Measurements from ENCODE around the gene CCDC74B.
"Not testable (repeated sequence)": the region's sequence is repeated elsewhere in the genome, so short reads cannot be mapped to it uniquely, and the experiment has no call there.

The CCDC74B gene

DNA sequence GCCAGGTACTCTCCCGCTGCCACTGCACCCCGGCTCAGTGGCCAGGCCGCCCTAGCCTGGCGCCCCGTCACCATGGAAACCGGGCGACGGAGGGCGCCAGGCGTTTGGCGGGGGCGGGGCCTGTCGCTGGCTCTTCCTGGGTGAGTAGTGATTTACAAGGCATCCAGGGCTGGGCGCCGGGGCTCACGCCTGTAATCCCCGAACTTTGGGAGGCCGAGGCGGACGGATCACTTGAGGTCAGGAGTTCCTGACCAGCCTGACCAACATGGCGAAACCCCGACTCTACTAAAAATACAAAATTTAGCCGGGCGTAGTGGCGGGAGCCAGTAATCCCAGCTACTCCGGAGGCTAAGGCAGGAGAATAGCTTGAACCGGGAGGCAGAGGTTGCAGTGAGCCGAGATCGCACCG lies at the start of gene CCDC74B:
CCDC74B (minus strand) TSS at position 107 of the 409 bp plus-strand sequence. CDS start 116 bp downstream, outside the sequence.
- not testable (repeated sequence) for DNase-seq

DNA sequence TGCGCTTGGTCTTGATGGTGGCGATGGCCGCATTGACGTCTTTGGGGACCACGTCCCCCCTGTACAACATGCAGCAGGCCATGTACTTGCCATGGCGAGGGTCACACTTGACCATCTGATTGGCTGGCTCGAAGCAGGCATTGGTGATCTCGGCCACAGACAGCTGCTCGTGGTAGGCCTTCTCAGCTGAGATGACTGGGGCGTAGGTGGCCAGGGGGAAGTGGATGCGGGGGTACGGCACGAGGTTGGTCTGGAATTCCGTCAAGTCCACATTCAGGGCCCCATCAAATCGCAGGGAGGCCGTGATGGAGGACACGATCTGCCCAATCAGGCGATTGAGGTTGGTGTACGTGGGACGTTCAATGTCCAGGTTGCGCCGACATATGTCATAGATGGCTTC lies 48.9 kb upstream of the CCDC74B start:
- DNase-seq = not testable (repeated sequence)

DNA sequence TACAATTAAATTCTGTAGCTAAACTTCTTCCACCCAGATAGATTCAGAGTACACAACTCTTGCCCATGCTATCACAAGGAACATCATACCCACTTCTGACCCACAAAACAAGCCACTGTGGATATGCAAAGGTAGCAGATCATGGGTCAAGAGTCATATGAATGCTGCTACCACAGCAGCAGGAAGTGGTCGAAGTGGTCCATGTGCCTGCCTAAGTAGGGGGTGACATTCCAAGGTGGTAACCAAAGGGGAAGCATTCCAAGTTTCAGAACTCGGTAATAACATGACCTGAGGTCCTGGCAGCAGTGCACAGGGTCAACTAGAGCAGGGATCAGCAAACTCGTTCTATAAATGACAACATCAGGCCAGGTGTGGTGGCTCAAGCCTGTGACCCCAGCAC lies 47.5 kb upstream of the CCDC74B start:
- not testable (repeated sequence) for DNase-seq

DNA sequence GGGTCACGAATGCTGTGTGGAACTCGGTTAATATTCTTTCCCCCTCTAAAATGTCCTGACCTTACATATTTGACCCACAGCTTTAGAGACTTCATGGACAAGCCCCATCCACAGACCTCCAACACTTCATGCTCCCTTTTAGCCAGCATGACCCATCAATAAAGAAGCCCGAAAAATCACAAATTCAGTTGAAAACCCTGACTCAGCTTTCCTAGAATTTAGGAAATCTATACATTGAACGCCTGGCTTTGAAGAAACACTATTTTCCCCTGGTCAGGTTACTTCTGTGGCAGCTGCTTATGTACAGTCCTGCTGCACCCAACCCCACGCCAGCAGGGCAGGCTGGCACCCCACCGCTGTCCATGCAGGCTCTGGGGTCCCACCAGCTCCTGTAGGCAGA lies 46.4 kb upstream of the CCDC74B start:
- not testable (repeated sequence) for DNase-seq

- no peak for DNase-seq
Measured at GRCh38 chr2:130190237-130190636, 45.3 kb upstream of the CCDC74B start.

- DNase-seq = not testable (repeated sequence)
Measured at GRCh38 chr2:130188958-130189357, 44.0 kb upstream of the CCDC74B start.

DNA sequence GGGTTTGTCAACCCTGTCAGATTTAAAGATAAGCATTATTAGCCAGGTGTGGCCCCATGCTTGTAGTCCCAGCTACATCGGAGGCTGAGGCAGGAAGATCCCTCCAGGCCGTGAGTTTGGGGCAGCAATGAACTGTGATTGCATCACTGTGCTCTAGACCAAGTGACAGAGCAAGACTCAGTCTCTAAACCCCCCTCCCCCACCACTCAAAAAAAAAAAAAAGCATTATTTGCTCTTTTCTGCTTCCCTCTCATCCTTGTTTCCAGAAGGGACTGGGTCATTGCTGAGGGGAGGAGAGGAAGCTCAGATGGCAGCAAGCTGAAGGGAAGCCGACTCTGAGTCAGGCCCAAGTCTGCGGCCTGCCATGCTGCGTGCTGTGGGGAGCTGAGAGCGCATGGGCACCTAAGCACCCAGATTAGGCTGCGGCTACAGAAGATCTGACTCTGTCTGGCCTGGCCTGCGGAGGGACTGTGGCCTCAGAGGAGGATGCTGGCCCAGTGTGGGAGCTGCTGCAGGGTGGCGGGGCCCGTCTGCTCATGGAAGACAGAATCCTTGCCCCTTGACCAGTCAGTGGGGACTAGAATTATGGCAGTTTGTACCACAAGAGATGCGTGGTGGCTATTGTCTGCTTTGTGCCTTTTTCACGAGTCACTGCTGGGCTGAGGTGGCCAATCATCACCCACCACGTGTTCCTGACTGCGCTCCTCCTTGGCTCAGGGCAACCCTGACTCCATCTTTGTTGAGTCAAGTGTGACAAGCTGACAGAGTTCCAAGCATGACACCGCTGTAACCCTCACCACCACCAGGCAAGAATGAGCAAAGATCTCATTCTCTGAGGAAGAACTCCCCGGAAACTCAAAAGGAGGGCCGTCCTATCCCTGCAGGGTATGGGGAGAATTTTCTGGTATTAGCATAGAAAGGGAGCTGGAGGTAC lies 43.2 kb upstream of the CCDC74B start:
- not testable (repeated sequence) for DNase-seq

- no peak for DNase-seq
Measured at GRCh38 chr2:130187268-130187667, 42.4 kb upstream of the CCDC74B start.

GRCh38 chr2:130186391-130186790 lies 41.5 kb upstream of the CCDC74B start:
- DNase-seq = no peak

GRCh38 chr2:130185896-130186295 lies 41.0 kb upstream of the CCDC74B start:
- DNase-seq = no peak

DNA sequence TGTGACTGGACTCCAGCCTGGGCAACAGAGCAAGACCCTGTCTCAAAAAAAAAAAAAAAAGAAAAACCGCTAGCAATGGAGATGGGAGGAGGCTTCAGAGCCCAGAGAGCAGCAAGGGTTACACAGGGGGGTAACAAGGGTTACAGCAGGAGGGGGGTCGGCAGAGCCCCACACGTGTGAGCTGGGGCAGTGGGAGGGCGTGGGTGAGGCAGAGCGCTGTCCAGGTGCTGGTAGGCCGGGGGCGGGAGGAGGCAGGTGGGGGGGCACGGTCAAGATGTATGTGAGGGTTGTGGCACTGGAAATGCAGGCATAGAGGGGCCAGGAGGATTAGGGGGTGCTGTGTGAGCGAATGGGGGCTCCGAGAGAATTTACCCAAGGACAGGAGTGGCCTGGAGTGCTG lies 40.5 kb upstream of the CCDC74B start:
- no peak for DNase-seq

GRCh38 chr2:130183512-130184373 lies 38.8 kb upstream of the CCDC74B start:
- DNase-seq = peak; percentile 20 to 23

GRCh38 chr2:130182826-130183511 lies 38.1 kb upstream of the CCDC74B start:
- DNase-seq = not testable (repeated sequence)

- DNase-seq = peak; percentile 72 to 83
Measured at GRCh38 chr2:130181880-130182682, 37.2 kb upstream of the CCDC74B start, which contains the start of gene MZT2B. Gene MZT2B, plus strand, starts transcription at chr2:130182262. Its CDS starts 21 bp downstream, at chr2:130182283.

- peak; percentile 86 to 95 for DNase-seq
Measured at GRCh38 chr2:130181325-130181879, 36.5 kb upstream of the CCDC74B start, which contains the start of gene SMPD4. Gene SMPD4, minus strand, starts transcription at chr2:130181602. Its CDS starts 5,010 bp downstream, at chr2:130176592.

GRCh38 chr2:130180404-130181324 lies 35.8 kb upstream of the CCDC74B start:
- DNase-seq = not testable (repeated sequence)

DNA sequence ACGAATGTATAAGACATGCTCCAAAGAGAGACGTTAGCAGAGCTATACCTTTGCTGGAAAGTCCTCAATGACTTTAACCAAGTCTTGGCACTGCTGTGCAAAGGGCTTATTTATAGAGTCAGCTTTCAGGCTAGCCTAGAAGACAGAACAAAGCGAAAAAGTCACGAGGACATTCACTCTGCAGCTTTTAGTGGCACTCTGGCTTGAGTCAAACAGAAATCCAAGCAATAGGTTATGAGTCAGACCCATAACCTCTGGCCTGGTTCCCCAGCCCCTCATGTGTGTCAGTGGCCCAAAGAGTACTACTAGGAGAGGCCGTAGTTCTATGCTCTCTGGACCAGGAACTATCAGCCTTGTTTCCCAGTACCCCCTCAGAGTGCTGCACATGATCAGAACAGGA lies 30.0 kb upstream of the CCDC74B start:
- DNase-seq = not testable (repeated sequence)

DNA sequence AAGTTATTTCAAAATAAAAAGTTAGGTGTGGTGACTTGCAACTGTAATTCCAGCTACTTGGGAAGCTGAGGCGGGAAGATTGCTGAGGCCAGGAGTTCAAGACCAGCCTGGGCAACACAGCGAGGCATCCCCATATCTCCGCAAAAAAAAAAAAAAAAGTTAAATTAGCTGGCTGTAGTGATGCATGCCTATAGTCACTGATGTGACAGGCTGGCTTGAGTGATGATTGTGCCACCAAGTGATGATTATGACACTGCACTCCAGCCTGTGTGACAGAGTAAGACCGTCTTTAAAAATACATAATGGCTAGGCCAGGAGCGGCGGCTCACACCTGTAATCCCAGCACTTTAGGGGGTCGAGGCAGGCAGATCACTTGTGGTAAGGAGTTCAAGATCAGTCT lies 25.0 kb upstream of the CCDC74B start:
- DNase-seq = no peak

GRCh38 chr2:130169163-130169562 lies 24.3 kb upstream of the CCDC74B start:
- not testable (repeated sequence) for DNase-seq

- not testable (repeated sequence) for DNase-seq
Measured at GRCh38 chr2:130166611-130167010, 21.7 kb upstream of the CCDC74B start.

All from hippocampal formation (tissue), 2 donors.